ENCODE results near the gene LRRFIP2.

The LRRFIP2 gene

DNA sequence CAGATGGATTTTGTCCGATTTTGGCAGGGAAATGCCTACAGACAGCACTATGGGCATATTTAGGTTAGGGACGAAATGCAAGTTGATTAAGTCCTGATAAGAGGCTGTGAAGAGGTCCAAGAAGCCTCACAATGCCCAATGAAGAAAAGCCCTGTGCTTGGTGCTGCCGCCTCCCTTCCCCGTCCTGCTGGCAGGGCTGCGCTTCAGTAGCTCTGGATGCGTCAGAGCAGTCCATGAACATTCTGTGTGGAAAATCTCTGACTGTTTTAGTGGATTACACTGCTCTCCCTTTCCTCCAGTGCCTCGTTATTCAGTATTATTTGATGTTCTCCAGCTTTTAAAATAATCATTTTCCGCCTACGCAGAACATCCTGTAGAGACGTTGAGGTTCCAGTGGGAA is 141.4 kb downstream of the LRRFIP2 start:
- DNase-seq, result no peak
- no peak overlapping the region for H3K27ac ChIP-seq (ENCODE audit: low read length)
- no peak overlapping the region for H2AFZ ChIP-seq (ENCODE audit: low read length)
- H3K36me3 ChIP-seq (replicated peaks; ENCODE audit: insufficient read depth, low read length), result peaks cover 4% of the 10 kb centered on the region
- H3K4me1 ChIP-seq (ENCODE audit: low read length), result no peaks in the 10 kb centered on the region
- no peaks in the 10 kb centered on the region for H3K79me2 ChIP-seq (ENCODE audit: low read length)
- H3K9me2 ChIP-seq (replicated peaks; ENCODE audit: insufficient read depth, low read length), result no peaks in the 10 kb centered on the region
- H3K9ac ChIP-seq (ENCODE audit: low read length), result no peak overlapping the region
- H3F3A ChIP-seq (ENCODE audit: insufficient read depth, low read length), result no peaks in the 10 kb centered on the region
- TF ChIP-seq, protein P1, sequence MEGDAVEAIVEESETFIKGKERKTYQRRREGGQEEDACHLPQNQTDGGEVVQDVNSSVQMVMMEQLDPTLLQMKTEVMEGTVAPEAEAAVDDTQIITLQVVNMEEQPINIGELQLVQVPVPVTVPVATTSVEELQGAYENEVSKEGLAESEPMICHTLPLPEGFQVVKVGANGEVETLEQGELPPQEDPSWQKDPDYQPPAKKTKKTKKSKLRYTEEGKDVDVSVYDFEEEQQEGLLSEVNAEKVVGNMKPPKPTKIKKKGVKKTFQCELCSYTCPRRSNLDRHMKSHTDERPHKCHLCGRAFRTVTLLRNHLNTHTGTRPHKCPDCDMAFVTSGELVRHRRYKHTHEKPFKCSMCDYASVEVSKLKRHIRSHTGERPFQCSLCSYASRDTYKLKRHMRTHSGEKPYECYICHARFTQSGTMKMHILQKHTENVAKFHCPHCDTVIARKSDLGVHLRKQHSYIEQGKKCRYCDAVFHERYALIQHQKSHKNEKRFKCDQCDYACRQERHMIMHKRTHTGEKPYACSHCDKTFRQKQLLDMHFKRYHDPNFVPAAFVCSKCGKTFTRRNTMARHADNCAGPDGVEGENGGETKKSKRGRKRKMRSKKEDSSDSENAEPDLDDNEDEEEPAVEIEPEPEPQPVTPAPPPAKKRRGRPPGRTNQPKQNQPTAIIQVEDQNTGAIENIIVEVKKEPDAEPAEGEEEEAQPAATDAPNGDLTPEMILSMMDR (IDR thresholded peaks at IDR 0.05; ENCODE audit: low read length), result no peak
- TF ChIP-seq EZH2 (optimal IDR thresholded peaks at IDR 0.05; ENCODE audit: low read depth, low read length) (no peak), EZH2phosphoT487 (IDR thresholded peaks at IDR 0.05; ENCODE audit: low read length) (no peak)
- H3K27me3 ChIP-seq (replicated peaks; ENCODE audit: insufficient read depth, low read length), result no peaks in the 10 kb centered on the region
- no peaks in the 10 kb centered on the region for H3K9me3 ChIP-seq (replicated peaks; ENCODE audit: insufficient read depth, low read length)
- H3K4me2 ChIP-seq (ENCODE audit: low read depth, low read length), result no peak overlapping the region
- no peaks in the 10 kb centered on the region for H4K20me1 ChIP-seq (ENCODE audit: insufficient read depth, low read length)
- H3K4me3 ChIP-seq (ENCODE audit: low read length), result no peak overlapping the region

DNA sequence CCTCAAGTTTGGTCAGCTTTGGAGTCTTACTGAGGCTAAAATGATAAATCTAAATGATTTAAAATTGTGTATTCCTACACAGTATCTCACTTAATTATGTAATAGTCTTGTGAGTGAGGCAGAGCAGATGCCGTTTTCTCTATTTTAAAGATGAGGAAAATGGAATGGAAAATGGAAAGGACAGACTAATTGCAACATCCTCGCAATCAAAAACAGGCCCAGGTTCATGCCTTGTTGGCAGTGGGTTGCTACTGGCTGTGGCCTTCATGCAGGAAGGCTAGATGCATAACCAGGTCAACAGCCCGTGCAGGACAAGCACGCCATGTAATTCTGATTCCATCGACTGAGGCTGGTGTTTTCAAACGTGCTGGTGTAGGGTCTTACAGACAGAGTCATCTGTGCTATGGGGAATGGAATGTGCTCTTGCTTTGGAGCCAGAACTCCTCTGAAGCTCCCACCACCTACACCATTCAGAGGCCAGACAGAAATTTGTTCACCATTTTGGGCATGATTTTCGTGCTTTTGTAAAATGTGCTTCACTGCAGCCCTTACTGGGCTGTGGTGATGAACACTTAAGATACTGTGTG is 143.2 kb downstream of the LRRFIP2 start:
- TF ChIP-seq, protein P1 (IDR thresholded peaks at IDR 0.05; ENCODE audit: low read length), result no peak
- TF ChIP-seq EZH2phosphoT487 (IDR thresholded peaks at IDR 0.05; ENCODE audit: low read length), result no peak
- TF ChIP-seq EZH2 (optimal IDR thresholded peaks at IDR 0.05; ENCODE audit: low read depth, low read length), result no peak
- no peak for DNase-seq
- Histone ChIP-seq H3K4me3 (ENCODE audit: low read length) (no peak overlapping the region), H3F3A (ENCODE audit: insufficient read depth, low read length) (no peaks in the 10 kb centered on the region), H3K27ac (ENCODE audit: low read length) (no peak overlapping the region), H2AFZ (ENCODE audit: low read length) (no peak overlapping the region), H3K4me1 (ENCODE audit: low read length) (no peaks in the 10 kb centered on the region), H3K4me2 (ENCODE audit: low read depth, low read length) (no peak overlapping the region), H3K36me3 (replicated peaks; ENCODE audit: insufficient read depth, low read length) (peaks cover 4% of the 10 kb centered on the region), H3K9me2 (replicated peaks; ENCODE audit: insufficient read depth, low read length) (no peaks in the 10 kb centered on the region), H4K20me1 (ENCODE audit: insufficient read depth, low read length) (no peaks in the 10 kb centered on the region), H3K9ac (ENCODE audit: low read length) (no peak overlapping the region), H3K9me3 (replicated peaks; ENCODE audit: insufficient read depth, low read length) (no peaks in the 10 kb centered on the region), H3K79me2 (ENCODE audit: low read length) (no peaks in the 10 kb centered on the region), H3K27me3 (replicated peaks; ENCODE audit: insufficient read depth, low read length) (no peaks in the 10 kb centered on the region)

DNA sequence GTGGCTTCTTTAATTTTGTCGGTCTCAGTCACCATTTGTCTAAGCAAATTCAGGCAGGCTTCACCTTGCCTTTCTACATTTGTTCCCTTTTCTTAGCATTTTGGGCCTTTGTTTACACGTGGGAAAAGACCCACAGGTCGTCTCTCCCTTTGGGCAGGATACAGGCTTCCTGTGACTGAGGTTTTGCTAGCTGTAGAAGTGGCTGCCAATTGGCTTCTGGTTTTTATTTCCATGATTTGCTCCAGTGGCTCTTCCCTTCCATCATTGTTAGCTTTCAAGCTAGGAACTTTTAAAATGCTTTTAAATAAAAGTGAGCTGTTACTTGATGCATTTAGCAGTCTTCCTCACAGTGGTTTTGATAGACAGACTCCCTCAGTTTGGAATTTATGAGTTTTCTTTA is 143.8 kb downstream of the LRRFIP2 start:
- Histone ChIP-seq H3K9me2 (replicated peaks; ENCODE audit: insufficient read depth, low read length) (no peaks in the 10 kb centered on the region), H3K27ac (ENCODE audit: low read length) (no peak overlapping the region), H3F3A (ENCODE audit: insufficient read depth, low read length) (no peaks in the 10 kb centered on the region), H3K36me3 (replicated peaks; ENCODE audit: insufficient read depth, low read length) (peaks cover 4% of the 10 kb centered on the region), H3K4me3 (ENCODE audit: low read length) (no peak overlapping the region), H4K20me1 (ENCODE audit: insufficient read depth, low read length) (no peaks in the 10 kb centered on the region), H3K27me3 (replicated peaks; ENCODE audit: insufficient read depth, low read length) (no peaks in the 10 kb centered on the region), H3K9ac (ENCODE audit: low read length) (no peak overlapping the region), H3K4me1 (ENCODE audit: low read length) (no peaks in the 10 kb centered on the region), H3K4me2 (ENCODE audit: low read depth, low read length) (no peak overlapping the region), H3K79me2 (ENCODE audit: low read length) (no peaks in the 10 kb centered on the region), H3K9me3 (replicated peaks; ENCODE audit: insufficient read depth, low read length) (no peaks in the 10 kb centered on the region), H2AFZ (ENCODE audit: low read length) (no peak overlapping the region)
- TF ChIP-seq EZH2 (optimal IDR thresholded peaks at IDR 0.05; ENCODE audit: low read depth, low read length), result no peak
- TF ChIP-seq EZH2phosphoT487 (IDR thresholded peaks at IDR 0.05; ENCODE audit: low read length), result no peak
- TF ChIP-seq, protein P1 (IDR thresholded peaks at IDR 0.05; ENCODE audit: low read length), result no peak
- DNase-seq, result no peak

All from MM.1S (cell line).